ENCODE measurements around the gene KCNAB1. TPM values are rescaled to one million over a fixed set of nuclear protein-coding genes. Genes with fewer than 3 reads are reported as not detected.
"Not testable (repeated sequence)": the region's sequence is repeated elsewhere in the genome, so short reads cannot be mapped to it uniquely, and the experiment has no call there.

Gene KCNAB1
- total RNA-seq, 1 donor from 2014 or later: not detected

GRCh38 chr3:156137397-156137796 is 17.0 kb downstream of the KCNAB1 start:
- intact Hi-C loops (cut with micrococcal nuclease): not testable (repeated sequence)

- intact Hi-C loops (cut with micrococcal nuclease): no loop called here
Observed at GRCh38 chr3:156140001-156140595, 19.7 kb downstream of the KCNAB1 start.

- intact Hi-C loops (cut with micrococcal nuclease): no loop called here
Observed at GRCh38 chr3:156142702-156143101, 22.3 kb downstream of the KCNAB1 start.

- intact Hi-C loops (cut with micrococcal nuclease): no loop called here
Observed at GRCh38 chr3:156143136-156143535, 22.8 kb downstream of the KCNAB1 start.

- intact Hi-C loops (cut with micrococcal nuclease): no loop called here
Observed at GRCh38 chr3:156144060-156144459, 23.7 kb downstream of the KCNAB1 start.

- intact Hi-C loops (cut with micrococcal nuclease): no loop called here
Observed at GRCh38 chr3:156145866-156146265, 25.5 kb downstream of the KCNAB1 start.

- intact Hi-C loops (cut with micrococcal nuclease): no loop called here
Observed at GRCh38 chr3:156148345-156148945, 28.1 kb downstream of the KCNAB1 start.

GRCh38 chr3:156148946-156149381 is 28.6 kb downstream of the KCNAB1 start:
- intact Hi-C loops (cut with micrococcal nuclease): no loop called here

GRCh38 chr3:156149876-156150275 is 29.5 kb downstream of the KCNAB1 start:
- intact Hi-C loops (cut with micrococcal nuclease): loop anchor here (1.0 to 10.0 kb wide), 6 partner anchors 232 to 1085 kb away; partner anchors contain the start of gene TIPARP

- intact Hi-C loops (cut with micrococcal nuclease): loop anchor here (1.0 to 10.0 kb wide), 7 partner anchors 232 to 1084 kb away; partner anchors contain the start of gene TIPARP
Observed at GRCh38 chr3:156150434-156151066, 30.2 kb downstream of the KCNAB1 start.

GRCh38 chr3:156151824-156152428 is 31.5 kb downstream of the KCNAB1 start:
- intact Hi-C loops (cut with micrococcal nuclease): loop anchor here (1.0 to 10.0 kb wide), 6 partner anchors 357 to 1083 kb away; partner anchors contain the start of gene TIPARP

GRCh38 chr3:156158656-156159295 is 38.4 kb downstream of the KCNAB1 start:
- intact Hi-C loops (cut with micrococcal nuclease): loop anchor here (10.0 kb wide), 1 partner anchor 1076 kb away; no protein-coding TSS in a partner anchor

GRCh38 chr3:156160647-156161046 is 40.3 kb downstream of the KCNAB1 start:
- intact Hi-C loops (cut with micrococcal nuclease): no loop called here

- intact Hi-C loops (cut with micrococcal nuclease): no loop called here
Observed at GRCh38 chr3:156161172-156161571, 40.8 kb downstream of the KCNAB1 start.

GRCh38 chr3:156163848-156164247 is 43.5 kb downstream of the KCNAB1 start:
- intact Hi-C loops (cut with micrococcal nuclease): no loop called here

GRCh38 chr3:156166808-156167207 is 46.4 kb downstream of the KCNAB1 start:
- intact Hi-C loops (cut with micrococcal nuclease): no loop called here

- intact Hi-C loops (cut with micrococcal nuclease): no loop called here
Observed at GRCh38 chr3:156170571-156170970, 50.2 kb downstream of the KCNAB1 start.

GRCh38 chr3:156171281-156172267 is 51.2 kb downstream of the KCNAB1 start:
- intact Hi-C loops (cut with micrococcal nuclease): no loop called here

GRCh38 chr3:156172536-156172935 is 52.2 kb downstream of the KCNAB1 start:
- intact Hi-C loops (cut with micrococcal nuclease): no loop called here

- intact Hi-C loops (cut with micrococcal nuclease): no loop called here
Observed at GRCh38 chr3:156174229-156174847, 54.0 kb downstream of the KCNAB1 start.

All from T-helper 2 cell treated with Interferon-gamma antibody and Interleukin-4, amounts not matched to agents 100 ng/mL and 5 ng/mL, for 36 hours (primary cell).